GM19463 (cell line): ENCODE measurements around the gene HACD4.
"Not testable (repeated sequence)": the region's sequence is repeated elsewhere in the genome, so short reads cannot be mapped to it uniquely, and the experiment has no call there.

ENCODE experiments used
- ATAC-seq: cut with Tn5 transposase; IDR thresholded peaks from one replicate; pipeline ENCODE4 v1.9.1; 2021; ENCODE audit warnings: mild to moderate bottlenecking, moderate library complexity; ENCODE audit not compliant: unreplicated experiment

Gene HACD4

GRCh38 chr9:21016701-21017491 is 14.5 kb downstream of the HACD4 start:
- no peak for ATAC-seq

- ATAC-seq: no peak
These were observed 15.4 kb downstream of the HACD4 start for GRCh38 chr9:21015995-21016394.

- no peak for ATAC-seq
These were observed 16.2 kb downstream of the HACD4 start for GRCh38 chr9:21015129-21015815.

DNA sequence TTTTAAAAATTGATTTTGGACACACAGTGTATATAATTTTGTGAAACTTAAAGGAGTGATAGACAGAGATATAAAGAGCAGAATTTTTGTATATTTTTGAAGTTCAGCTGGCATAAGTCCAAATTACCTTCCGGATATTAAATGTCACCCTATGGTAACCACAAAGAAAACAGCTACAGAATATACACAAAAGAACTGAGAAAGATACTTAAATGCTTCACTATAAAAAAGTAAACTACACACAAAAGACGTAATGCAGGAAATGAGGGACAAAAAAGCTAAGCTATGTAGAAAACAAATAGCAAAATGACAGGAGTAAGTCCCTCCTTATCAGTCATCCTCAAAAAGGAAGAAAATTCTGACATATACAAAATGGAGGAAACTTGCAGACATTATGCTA is 29.4 kb downstream of the HACD4 start:
- ATAC-seq: no peak

DNA sequence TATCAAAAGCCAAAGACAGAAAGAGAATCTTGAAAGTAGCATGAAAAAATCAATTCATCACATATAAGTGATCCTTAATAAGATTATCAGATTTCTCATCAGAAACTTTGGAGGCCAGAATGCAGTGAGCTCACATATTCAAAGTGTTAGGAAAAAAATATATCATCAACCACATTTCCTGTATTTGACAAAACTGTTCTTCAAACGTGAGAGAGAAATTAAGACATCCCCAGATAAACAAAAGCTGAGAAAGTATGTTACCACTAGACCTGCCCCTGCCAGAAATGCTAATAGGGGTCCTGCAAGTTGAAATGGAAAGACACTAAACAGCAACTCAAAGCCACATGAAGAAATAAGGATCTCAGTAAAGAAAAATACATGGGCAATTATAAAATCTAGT is 29.9 kb downstream of the HACD4 start:
- ATAC-seq: no peak

DNA sequence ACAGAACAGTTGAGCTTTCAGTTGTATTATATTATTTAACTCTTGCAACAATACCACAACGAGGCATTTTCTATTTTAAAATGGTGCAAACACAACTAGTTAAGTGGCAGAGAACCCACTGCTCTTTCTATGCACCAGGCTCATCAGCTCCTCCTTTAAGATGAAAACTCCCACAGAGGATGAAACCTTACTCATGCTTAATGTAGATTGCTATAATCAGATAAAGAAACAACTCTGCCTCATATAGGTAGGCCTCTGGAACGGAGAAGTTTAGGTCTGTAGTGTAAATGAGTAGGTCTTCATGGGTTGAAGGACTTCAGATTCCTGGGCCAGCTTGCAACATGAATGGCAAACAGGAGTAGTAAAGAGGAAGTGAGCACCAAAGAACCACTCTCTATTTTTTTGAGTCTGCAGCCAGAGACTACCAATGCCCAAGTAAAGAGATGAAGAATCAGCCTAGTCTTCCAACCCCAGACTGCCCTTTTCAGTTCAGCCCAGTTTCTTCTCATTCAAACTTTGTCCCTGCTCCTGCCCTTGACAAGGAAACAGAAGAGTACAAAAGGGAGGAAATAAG is 33.9 kb downstream of the HACD4 start:
- peak; percentile 85 for ATAC-seq

- no peak for ATAC-seq
These were observed 34.6 kb downstream of the HACD4 start for GRCh38 chr9:20996809-20997208.

DNA sequence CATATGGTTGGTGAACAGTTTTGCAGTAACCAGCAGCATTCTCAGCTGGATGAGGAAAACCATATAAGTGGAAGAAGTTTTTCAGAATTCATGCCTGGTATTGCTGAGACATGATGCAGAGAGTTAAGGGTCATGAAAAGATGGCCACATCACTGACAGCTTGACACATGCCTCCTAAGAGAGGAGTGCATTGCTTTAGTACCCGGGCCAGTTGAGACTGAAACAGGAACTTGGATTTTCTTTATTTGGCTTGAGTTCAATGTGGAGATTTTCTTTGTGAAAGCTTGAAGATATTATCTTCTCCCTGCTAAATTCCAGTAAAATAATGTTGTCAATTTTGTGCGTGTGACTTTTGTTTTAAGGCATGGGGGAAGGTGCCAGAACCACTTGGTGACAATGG is 35.8 kb downstream of the HACD4 start:
- ATAC-seq: no peak

DNA sequence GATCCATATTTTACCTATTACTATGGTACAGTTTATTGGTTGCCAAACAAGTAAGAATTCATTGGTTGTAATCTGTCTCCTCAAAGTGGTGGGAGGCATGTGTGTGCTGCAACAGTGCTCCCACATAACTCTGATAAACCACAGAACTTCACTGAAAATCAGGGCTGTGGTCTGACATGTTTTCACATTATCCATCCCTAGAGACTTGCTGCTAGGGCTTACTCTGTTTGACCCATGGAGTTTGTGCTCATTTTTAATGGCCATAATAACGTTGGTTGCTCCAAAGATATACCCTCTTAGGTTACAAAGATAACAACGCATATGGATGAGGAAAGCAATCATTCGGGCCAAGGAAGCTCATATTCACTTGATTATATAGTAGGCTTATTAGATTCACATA is 37.0 kb downstream of the HACD4 start:
- no peak for ATAC-seq

DNA sequence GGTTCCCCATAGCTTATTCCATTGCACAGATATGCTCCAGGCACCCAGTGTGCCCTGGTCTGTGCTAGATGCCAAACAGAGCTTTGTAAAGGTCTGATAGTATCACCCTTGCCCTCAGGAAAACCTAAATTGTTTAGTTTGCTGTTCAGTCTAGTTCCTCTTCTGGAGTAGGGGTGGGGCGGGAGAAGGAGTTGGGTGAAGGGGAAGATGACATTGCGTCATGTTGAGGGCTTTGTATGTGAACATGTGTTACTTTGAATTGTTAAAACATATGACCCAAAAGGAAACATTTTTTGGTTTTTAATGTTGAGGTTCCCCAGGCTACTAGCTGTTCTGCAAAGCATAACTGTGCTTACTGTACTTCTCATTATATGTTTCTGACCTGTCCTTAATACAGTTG is 40.6 kb downstream of the HACD4 start:
- ATAC-seq: no peak

DNA sequence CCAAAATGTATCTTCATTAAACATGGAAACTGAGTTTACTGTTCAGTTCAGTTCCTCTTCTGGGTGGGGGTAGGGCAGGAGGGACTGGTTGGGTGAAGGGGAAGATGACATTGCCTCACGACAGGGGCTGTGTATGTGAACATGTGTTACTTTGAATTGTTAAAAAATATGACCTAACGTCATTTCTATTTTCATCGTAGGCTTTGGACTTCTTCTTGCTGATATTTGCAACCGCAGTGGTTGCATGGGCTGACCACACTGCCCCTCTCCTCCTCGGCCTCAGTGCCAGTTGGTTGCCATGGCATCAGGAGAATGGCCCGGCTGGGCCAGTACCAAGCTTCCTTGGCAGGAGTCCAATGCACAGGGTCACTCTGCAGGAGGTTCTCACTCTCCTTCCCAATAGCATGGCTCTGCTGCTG is 41.5 kb downstream of the HACD4 start:
- no peak for ATAC-seq

- ATAC-seq: no peak
These were observed 42.6 kb downstream of the HACD4 start for GRCh38 chr9:20988671-20989315.

- ATAC-seq: no peak
These were observed 43.4 kb downstream of the HACD4 start for GRCh38 chr9:20988061-20988460.

DNA sequence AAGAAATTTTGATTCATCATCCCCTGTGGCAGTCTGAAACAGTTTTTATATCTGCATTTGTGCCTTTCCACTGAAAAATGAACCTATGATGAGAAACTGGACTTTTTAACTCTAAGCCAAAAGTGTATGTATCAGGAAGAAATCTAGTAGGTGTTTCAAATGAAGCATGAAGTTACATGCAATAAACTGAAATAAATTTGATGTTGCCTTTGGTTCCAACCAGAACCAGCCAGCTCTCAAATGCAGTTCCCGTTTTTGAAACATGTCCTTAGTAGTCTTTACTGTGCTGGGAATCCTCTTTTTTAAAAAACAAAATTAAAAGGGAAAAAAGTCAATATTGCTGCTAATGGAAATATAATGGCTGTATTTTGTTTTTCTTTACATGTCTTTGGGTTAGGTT is 43.9 kb downstream of the HACD4 start:
- ATAC-seq: no peak

DNA sequence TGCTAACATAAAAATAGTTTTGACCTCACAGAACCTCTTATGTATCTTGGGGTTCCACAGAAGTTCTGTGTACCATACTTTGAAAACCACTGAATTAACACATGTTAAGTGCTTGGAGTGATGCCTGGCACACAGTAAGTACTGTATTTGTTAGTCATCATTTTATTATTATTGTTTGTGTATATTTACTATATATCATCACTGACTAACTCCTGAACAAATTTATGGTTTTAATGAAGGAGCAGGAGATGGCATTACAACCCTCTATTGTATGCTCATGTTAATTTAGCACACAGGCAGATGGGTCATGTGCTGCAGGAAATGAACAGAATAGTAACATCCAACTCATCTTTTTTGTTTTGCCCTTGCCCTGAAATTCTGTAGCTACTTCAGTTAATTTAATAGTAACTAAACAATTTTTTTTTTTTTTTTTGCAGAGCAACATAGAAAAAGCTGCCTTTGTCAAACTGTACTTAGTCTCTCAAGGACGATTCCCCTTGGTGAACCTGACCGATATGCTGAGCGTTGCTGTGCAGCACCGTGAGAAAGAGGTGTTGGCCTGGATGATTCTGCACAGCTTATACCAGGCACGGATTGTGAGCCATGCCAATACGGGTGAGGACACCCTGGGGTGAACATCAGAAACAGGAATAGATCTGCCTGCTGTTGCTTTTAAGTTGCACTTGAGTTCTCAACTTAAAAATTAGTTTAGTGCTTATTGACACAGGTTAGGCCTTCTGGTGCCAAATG is 45.4 kb downstream of the HACD4 start:
- ATAC-seq: no peak

- no peak for ATAC-seq
These were observed 46.9 kb downstream of the HACD4 start for GRCh38 chr9:20984506-20984905.

- no peak for ATAC-seq
These were observed 50.0 kb downstream of the HACD4 start for GRCh38 chr9:20981486-20981885.

GRCh38 chr9:20980832-20981455 is 50.5 kb downstream of the HACD4 start:
- peak; percentile 77 for ATAC-seq

- no peak for ATAC-seq
These were observed 53.2 kb downstream of the HACD4 start for GRCh38 chr9:20978249-20978648.

GRCh38 chr9:20974191-20974938 is 57.1 kb downstream of the HACD4 start:
- ATAC-seq: not testable (repeated sequence)
